SJCRH30 (cell line): ENCODE data around the gene DDC. TPM values are rescaled to one million over a fixed set of nuclear protein-coding genes. Genes with fewer than 3 reads are reported as not detected.

Experiments used
- DNase-seq, 2 experiments: peaks; one replicate each; pipeline ENCODE4 v3.0.0-alpha.2; 2015 to 2020
- H3K27ac ChIP-seq: fragments of 250-450 bp; sonication (Bioruptor Pico); 2 replicates; pipeline ENCODE4 v1.5.1; 2020; ENCODE audit warnings: mild to moderate bottlenecking, moderate library complexity
- H3K27me3 ChIP-seq: fragments of 250-450 bp; sonication (Bioruptor Pico); 2 replicates; pipeline ENCODE4 v1.5.1; 2020; ENCODE audit warnings: mild to moderate bottlenecking, moderate library complexity
- H3K36me3 ChIP-seq: fragments of 250-450 bp; sonication (Bioruptor Pico); 2 replicates; pipeline ENCODE4 v1.5.1; 2020; ENCODE audit warnings: mild to moderate bottlenecking, moderate library complexity
- H3K4me1 ChIP-seq: fragments of 250-450 bp; sonication (Bioruptor Pico); 2 replicates; pipeline ENCODE4 v1.5.1; 2020; ENCODE audit warnings: mild to moderate bottlenecking, moderate library complexity
- H3K4me3 ChIP-seq: fragments of 250-450 bp; sonication (Bioruptor Pico); 2 replicates; pipeline ENCODE4 v1.5.1; 2020; ENCODE audit warnings: mild to moderate bottlenecking, moderate library complexity
- H3K9me3 ChIP-seq: fragments of 250-450 bp; sonication (Bioruptor Pico); replicated peaks from 2 replicates; pipeline ENCODE4 v1.5.1; 2020; ENCODE audit warnings: mild to moderate bottlenecking, moderate library complexity
- total RNA-seq: library from RNA; depleted of rRNA; stranded (reverse); fragments of >200 nt; shearing (Covaris generic); gene quantifications from 2 replicates; pipeline ENCODE4 v1.2.3, GENCODE V29; 2014

The DDC gene
- total RNA-seq, 1 experiment from 2014 or later: not detected

DNA sequence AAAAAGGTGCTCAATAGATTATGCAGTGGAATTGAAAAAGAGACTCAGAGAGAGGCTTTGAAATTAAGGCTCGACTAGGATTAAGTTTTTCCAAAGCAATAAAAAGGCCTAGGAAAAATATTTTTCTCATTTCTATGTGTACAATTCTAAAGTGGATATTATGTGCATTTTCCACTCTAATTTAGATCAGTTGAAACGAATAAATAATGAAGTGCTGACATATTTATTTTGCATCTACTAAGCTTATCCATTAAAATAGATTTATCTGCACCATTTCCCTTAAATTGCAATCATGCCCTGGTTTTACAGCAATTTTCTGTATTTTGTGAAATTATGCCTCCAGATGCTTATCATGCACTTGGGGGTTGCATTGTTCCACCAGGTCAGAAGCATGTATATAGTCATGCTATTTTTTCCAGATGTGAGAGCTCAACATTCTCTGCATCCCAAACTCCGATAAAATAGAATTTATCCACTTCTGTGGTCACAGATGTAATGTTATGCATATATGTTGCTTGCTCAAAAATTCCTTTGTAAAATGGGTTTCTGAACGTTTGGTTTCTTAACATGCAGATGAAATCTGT is 133.4 kb downstream of the DDC start:
- no peaks in the 10 kb centered on the region; the same call in 1 of the 2 replicates for H3K36me3 ChIP-seq
- no peaks in the 10 kb centered on the region for H3K4me1 ChIP-seq
- H3K4me3 ChIP-seq: no peak overlapping the region
- no peak overlapping the region for H3K27ac ChIP-seq
- H3K9me3 ChIP-seq: no peaks in the 10 kb centered on the region
- DNase-seq: no peak
- H3K27me3 ChIP-seq: no peaks in the 10 kb centered on the region; the same call in 1 of the 2 replicates

DNA sequence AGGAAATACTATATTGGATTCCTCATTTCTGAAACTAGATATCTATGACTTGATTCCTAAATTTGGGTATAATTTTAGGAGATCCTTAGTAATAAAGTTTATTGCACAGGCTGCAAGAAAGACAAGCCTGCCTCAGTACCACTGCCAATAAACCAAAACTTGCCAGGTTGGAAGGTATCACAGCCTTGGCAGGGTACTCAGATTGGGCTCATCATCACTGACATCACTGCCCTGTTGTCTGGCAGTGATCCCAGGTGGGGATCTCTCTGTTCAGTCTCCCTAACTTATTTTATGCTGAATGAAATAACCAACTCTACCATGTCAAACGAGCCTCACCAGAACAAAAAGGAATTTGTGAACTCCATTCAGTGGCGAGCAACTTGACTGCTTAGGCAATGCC is 133.9 kb downstream of the DDC start:
- H3K27me3 ChIP-seq: no peaks in the 10 kb centered on the region; the same call in 1 of the 2 replicates
- no peak overlapping the region for H3K4me3 ChIP-seq
- no peaks in the 10 kb centered on the region; the same call in 1 of the 2 replicates for H3K36me3 ChIP-seq
- no peaks in the 10 kb centered on the region for H3K9me3 ChIP-seq
- H3K27ac ChIP-seq: no peak overlapping the region
- DNase-seq: no peak
- H3K4me1 ChIP-seq: no peaks in the 10 kb centered on the region

DNA sequence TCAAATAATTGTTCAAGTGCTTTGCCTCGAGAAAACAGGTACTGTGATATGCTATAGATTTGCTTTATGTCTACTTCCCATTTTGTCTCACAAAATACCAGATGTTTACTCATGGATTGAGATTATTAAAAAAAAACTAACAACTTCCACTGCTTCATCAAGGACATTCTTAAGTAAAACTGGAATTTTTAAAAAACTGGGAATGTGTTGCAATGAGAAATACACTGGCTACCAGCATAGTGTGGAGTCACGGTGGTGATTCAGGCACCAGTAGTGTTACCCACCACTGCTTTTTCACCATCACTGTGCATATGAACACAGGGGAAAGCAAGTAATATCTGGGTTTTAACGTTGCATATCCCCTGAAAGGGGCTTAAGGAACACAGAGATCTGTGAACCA is 136.3 kb downstream of the DDC start:
- Histone ChIP-seq H3K4me3 (no peak overlapping the region), H3K27ac (no peak overlapping the region), H3K27me3 (no peaks in the 10 kb centered on the region; the same call in 1 of the 2 replicates), H3K36me3 (no peaks in the 10 kb centered on the region), H3K4me1 (no peaks in the 10 kb centered on the region), H3K9me3 (no peaks in the 10 kb centered on the region)
- DNase-seq: no peak

DNA sequence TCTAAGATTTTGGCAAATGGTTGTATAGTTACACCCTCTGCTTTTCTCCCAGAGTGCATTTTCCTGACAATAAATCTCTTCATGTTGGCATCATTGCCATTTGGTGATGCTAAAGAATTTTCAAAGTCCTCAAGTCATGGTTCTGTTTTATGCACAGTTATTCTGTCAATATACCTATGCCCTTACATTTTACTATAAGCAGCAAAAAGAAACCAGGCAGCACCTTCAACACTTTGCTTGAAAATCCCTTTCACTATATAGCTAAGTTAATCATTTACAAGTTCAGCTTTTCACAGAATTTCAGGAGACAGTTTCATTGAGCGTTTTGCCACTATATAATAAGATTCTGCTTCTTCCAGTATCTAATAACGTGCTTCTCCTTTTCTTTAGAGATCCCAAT is 137.7 kb downstream of the DDC start:
- no peaks in the 10 kb centered on the region for H3K9me3 ChIP-seq
- H3K4me3 ChIP-seq: no peak overlapping the region
- H3K27ac ChIP-seq: no peak overlapping the region
- no peaks in the 10 kb centered on the region; the same call in 1 of the 2 replicates for H3K27me3 ChIP-seq
- H3K4me1 ChIP-seq: no peaks in the 10 kb centered on the region
- H3K36me3 ChIP-seq: no peaks in the 10 kb centered on the region
- DNase-seq: no peak

DNA sequence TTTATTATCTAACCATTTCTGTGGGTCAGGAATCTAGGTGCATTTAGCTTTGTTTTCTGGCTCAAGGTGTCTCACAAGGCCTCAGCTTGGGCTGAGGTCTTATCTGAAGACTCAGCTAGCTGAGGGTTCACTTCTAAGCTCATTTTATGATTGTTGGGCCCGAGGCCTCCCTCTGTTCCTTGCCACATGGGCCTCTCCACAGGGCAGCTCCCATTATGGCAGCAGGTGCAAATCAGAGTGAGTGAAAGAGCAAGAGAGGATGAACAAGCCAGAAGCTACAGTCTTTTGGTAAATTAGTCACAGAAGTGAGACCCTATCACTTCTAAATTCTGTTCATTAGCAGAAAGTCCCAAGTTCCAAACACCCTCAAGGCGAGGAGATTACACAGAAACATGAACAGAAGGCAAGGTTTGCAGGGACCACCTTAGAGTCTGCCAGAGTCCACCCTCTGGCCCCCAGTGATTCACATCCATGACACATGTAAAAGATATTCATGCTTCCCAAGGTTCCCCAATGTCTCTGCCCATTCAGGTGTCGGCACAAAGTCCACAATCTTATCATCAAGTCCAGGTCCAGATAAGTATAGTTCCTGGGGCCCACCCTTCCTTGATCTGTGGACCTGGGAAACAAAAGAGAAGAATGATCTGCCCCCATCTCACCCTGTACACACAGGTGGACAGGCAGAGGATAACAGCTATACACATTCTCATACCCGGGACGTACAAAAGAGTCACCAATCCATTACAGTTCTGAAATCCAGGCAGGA is 138.7 kb downstream of the DDC start:
- no peak overlapping the region for H3K27ac ChIP-seq
- no peak for DNase-seq
- H3K36me3 ChIP-seq: no peaks in the 10 kb centered on the region
- H3K9me3 ChIP-seq: no peaks in the 10 kb centered on the region
- no peaks in the 10 kb centered on the region for H3K4me1 ChIP-seq
- no peak overlapping the region for H3K4me3 ChIP-seq
- H3K27me3 ChIP-seq: no peaks in the 10 kb centered on the region; the same call in 1 of the 2 replicates

DNA sequence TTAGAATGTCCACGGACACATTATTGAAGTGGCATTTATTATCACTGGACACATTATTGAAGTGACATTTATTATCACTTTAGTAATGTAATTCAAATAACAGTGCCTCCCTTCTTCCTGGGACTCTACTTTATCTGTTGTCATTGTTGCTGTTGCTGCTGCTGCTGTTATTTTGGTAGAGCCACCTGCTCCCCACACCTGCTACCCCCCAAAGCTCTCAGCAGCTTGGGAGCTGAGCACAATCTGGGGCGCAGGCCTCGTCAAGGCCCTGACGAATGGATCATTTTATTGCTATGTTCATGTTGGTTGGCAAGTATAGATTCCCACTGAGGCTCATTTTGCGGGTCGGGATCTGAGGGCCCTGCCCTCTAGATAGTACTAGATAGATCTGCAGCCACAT is 139.9 kb downstream of the DDC start:
- H3K27me3 ChIP-seq: no peaks in the 10 kb centered on the region; the same call in 1 of the 2 replicates
- H3K36me3 ChIP-seq: no peaks in the 10 kb centered on the region
- H3K9me3 ChIP-seq: no peaks in the 10 kb centered on the region
- no peak for DNase-seq
- H3K27ac ChIP-seq: no peak overlapping the region
- no peaks in the 10 kb centered on the region for H3K4me1 ChIP-seq
- H3K4me3 ChIP-seq: no peak overlapping the region

DNA sequence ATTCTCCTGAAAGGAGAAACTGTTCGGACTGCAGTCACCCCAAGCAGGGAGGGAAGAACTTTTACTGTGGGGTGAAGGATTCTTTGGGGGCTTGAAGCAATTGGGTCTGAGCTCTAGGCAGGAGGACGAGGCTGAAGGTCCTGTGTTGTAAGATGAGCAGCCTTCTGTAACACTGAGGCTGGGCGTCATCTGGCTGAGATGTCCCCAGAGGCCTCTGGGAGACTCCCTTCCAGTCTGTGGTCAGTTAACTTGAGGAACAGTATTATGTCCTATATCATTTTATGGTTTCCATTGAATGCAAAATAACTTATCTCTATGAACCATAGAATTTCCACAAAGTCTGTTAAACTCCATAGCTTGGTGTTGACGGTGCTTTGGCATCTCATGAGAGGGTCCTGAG is 141.3 kb downstream of the DDC start:
- Histone ChIP-seq H3K4me1 (no peaks in the 10 kb centered on the region), H3K27me3 (no peaks in the 10 kb centered on the region; the same call in 1 of the 2 replicates), H3K4me3 (no peak overlapping the region), H3K9me3 (no peaks in the 10 kb centered on the region), H3K27ac (no peak overlapping the region), H3K36me3 (no peaks in the 10 kb centered on the region)
- DNase-seq: no peak

DNA sequence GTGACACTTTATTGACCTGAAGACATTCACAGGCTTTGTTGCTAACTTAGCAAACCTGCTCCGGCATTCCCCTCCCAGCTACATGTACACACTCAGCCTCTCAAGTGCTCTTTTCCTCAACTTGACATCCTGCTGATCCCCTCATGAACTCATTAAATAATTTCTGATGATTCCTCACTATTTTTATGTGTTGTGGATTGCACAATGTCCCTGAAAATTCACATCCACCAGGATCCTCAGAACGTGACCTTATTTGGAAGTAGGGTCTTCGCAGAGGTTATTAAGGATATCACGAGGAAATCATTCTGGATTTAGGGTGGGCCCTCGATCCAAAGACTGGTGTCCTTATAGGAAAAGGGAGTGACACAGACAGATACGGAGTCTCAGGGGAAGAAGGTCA is 142.3 kb downstream of the DDC start:
- no peaks in the 10 kb centered on the region for H3K27me3 ChIP-seq
- no peaks in the 10 kb centered on the region for H3K36me3 ChIP-seq
- H3K9me3 ChIP-seq: no peaks in the 10 kb centered on the region
- H3K4me1 ChIP-seq: no peaks in the 10 kb centered on the region
- no peak overlapping the region for H3K27ac ChIP-seq
- no peak for DNase-seq
- no peak overlapping the region for H3K4me3 ChIP-seq

DNA sequence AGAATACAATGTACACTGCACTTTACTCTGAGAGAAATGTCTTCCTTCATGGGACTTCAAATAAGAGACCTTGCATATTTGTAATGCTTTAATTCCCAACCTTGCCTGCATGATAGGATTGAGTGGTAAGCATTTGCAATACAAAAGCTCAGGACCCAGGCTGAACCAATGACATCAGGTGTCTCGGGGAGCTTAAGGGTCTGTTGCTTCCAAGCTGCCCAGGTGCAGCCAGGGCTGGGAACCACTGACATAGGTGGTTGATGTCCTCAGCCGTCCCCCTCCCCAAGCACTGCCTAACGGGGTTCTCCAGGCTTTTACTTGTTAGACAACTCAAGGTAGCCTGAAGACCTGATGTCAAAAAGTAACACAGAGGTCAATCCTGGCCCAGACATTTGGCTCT is 144.2 kb downstream of the DDC start:
- Histone ChIP-seq H3K4me1 (no peaks in the 10 kb centered on the region), H3K36me3 (no peaks in the 10 kb centered on the region), H3K27me3 (no peaks in the 10 kb centered on the region), H3K4me3 (no peak overlapping the region), H3K27ac (no peak overlapping the region), H3K9me3 (no peaks in the 10 kb centered on the region)
- no peak for DNase-seq

DNA sequence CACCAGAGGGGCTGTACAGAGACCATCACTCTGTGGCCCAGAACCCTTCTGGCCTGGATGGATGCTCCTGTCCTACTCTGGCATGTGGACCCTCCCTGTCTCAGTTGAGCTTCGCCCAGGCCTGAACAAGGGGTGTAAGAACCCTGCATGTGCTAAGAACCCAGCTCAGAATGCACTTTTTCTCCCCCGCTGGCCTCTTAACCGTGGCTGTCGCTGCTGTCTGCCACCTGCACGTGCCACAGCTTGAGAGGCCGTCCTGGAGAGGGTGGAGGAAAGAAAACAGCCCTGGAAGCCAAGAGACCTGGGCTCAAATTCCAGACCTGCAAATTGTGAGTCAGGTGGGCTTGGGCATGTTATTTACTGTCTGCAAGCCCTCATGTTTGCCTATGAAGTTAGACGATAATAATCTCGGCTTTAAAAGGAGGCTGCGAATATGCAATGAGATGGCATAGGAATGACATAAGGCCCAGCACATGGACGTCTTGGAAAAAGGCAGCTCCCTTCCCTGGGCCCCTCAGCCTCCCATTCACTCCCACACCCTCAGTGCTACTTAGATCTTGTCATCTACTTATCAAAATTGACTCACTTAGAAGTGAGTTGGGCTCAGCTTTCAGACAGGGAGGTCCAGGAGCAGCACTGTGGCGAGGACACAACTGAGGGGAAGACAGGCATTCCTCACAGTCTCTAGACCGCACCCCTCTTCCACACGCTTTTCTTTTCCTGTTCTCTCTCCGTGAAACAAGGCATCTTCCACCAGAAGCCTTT is 146.5 kb downstream of the DDC start:
- no peak overlapping the region for H3K27ac ChIP-seq

DNA sequence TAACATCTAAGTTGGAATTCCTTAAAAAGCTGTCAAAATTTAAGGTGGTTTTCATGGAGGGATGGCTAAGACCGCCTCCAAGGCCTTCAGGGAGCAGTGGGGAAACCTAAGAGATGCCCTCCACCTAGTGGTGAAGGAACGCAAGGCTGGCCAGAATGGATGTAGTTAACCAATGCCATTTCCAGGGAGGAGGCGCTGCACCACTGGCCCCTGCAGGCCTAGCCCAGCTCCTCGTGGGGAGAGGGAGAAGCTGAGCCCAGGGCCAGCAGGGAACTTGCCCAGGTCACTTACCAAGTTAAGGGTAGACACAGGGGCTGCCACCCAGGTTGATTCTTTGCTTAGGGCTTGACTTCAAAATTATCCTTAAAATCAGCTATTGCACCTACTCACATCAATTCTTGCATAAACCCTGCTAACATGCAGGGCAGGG is 147.1 kb downstream of the DDC start:
- Histone ChIP-seq H3K36me3 (no peaks in the 10 kb centered on the region), H3K27me3 (peaks cover 1% of the 10 kb centered on the region; the same call in 1 of the 2 replicates), H3K27ac (no peak overlapping the region), H3K4me1 (no peaks in the 10 kb centered on the region), H3K9me3 (no peaks in the 10 kb centered on the region), H3K4me3 (no peak overlapping the region)
- peak; percentile 61 to 78 for DNase-seq

More for the DNA sequence above, 146.5 kb downstream of the DDC start:
- no peaks in the 10 kb centered on the region for H3K36me3 ChIP-seq
- no peaks in the 10 kb centered on the region for H3K4me1 ChIP-seq
- no peak for DNase-seq
- H3K9me3 ChIP-seq: no peaks in the 10 kb centered on the region
- H3K27me3 ChIP-seq: no peaks in the 10 kb centered on the region; the same call in 1 of the 2 replicates
- no peak overlapping the region for H3K4me3 ChIP-seq

DNA sequence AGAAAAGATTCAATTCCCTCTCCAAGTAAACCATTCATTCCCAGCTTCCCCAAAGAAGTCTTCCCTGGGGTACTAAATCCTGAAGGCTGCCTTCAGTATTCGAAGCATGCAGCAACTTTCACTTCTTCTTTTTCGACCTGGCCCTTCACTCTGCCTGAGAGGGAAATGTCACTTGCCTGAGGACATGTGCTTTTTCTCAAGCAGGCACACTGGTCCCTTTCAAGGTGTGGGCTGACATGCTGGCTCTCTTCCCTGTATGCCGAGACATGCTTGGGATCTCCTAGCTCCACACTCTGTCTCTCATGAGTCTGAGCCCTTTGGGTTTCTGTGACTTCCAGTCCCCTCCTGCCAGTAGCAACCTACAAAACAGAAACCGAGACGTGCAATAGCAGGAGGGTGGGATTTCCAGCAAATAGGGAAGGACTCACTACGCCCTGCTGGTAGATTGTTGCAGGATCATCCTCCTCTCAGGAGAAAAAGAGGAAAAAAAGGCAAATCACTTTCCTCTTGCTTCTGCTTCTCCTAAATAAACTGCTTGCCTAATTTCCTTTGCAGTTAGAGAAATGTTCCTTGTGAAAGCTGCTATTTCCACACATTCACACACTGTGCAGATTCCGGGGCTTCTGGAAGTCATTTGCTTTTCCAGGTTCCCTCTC is 148.6 kb downstream of the DDC start:
- H3K4me3 ChIP-seq: no peak overlapping the region
- H3K4me1 ChIP-seq: no peaks in the 10 kb centered on the region
- H3K27ac ChIP-seq: no peak overlapping the region
- H3K36me3 ChIP-seq: no peaks in the 10 kb centered on the region
- H3K9me3 ChIP-seq: no peaks in the 10 kb centered on the region
- peaks cover 7% of the 10 kb centered on the region; the same call in 1 of the 2 replicates for H3K27me3 ChIP-seq
- no peak for DNase-seq

DNA sequence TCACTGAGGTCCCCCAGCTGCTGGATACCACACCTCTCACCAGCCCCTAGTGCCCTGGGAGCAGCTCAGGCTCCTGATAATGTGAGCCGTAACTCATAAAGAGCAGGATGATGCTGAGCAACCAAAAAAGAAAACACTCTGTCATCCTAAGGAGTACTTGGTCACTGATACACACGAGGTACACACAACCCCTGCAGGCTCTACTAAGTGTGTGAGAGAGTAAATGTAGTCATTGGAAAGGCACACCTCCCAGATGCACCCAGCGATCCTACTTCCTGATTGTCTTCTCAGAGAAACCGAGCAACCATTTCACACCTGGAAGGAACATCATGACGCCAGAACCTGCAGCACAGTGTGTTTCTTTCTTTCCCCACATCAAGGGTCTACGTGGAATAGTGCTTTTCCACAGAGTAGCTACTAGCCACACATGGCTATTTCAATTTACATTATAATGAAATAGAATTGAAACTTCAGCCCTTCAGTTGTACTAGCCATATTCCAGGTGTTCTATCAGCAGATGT is 149.3 kb downstream of the DDC start:
- Histone ChIP-seq H3K4me3 (no peak overlapping the region), H3K4me1 (no peaks in the 10 kb centered on the region), H3K27ac (no peak overlapping the region), H3K9me3 (no peaks in the 10 kb centered on the region), H3K36me3 (no peaks in the 10 kb centered on the region), H3K27me3 (peaks cover 11% of the 10 kb centered on the region; the same call in 1 of the 2 replicates)
- no peak for DNase-seq

DNA sequence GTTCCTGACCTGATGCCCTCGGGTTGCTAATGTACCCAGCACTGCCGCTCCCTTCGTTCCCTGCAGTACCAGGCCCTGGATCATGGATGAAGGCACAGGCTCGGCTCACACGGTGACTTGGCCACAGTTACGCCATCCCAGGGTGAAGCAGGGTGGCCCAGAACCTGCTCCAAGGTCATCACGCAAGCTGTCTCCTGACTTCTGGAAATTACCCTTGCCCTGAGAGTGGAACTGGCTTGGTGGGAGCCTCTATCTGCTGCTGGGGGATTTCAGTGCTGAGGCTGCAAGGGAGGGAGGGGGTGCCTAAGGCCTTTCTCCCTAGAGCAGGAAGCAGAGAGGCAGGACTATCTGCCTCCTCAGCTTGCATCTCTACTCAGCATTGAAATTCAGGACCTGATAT is 151.6 kb downstream of the DDC start:
- Histone ChIP-seq H3K4me3 (no peak overlapping the region), H3K4me1 (no peaks in the 10 kb centered on the region), H3K36me3 (no peaks in the 10 kb centered on the region), H3K27me3 (peaks cover 12% of the 10 kb centered on the region; the same call in 1 of the 2 replicates), H3K27ac (no peak overlapping the region), H3K9me3 (no peaks in the 10 kb centered on the region)
- no peak for DNase-seq
